H7 (cell line): ENCODE measurements around the gene SEC14L1. TPM values are rescaled to one million over a fixed set of nuclear protein-coding genes. Genes with fewer than 3 reads are reported as not detected.
A peak's percentile ranks its signal among the peaks of the same experiment; 100 is the strongest.

Experiments
- DNase-seq: peaks from one replicate; pipeline ENCODE4 v3.0.0; 2012
- H3K27me3 ChIP-seq: 2 replicates; pipeline ENCODE4 v1.6.0; 2011; ENCODE audit warnings: mild to moderate bottlenecking, low read length; ENCODE audit not compliant: control insufficient read depth, insufficient read depth
- H3K36me3 ChIP-seq: replicated peaks from 2 replicates; pipeline ENCODE4 v1.5.1; 2011; ENCODE audit warnings: low read length; ENCODE audit not compliant: control insufficient read depth, insufficient read depth
- H3K4me3 ChIP-seq: 2 replicates; pipeline ENCODE4 v1.5.1; 2011; ENCODE audit warnings: low read depth, mild to moderate bottlenecking, control low read depth, low read length, moderate library complexity; ENCODE audit not compliant: insufficient read depth
- total RNA-seq: library from RNA; depleted of rRNA; stranded (reverse); fragments of >200 nt; shearing (Covaris generic); gene quantifications from 2 replicates; pipeline ENCODE4 v1.2.3, GENCODE V29; 2014

The SEC14L1 gene
- total RNA-seq, 1 experiment from 2014 or later, result 45.9 TPM

DNA sequence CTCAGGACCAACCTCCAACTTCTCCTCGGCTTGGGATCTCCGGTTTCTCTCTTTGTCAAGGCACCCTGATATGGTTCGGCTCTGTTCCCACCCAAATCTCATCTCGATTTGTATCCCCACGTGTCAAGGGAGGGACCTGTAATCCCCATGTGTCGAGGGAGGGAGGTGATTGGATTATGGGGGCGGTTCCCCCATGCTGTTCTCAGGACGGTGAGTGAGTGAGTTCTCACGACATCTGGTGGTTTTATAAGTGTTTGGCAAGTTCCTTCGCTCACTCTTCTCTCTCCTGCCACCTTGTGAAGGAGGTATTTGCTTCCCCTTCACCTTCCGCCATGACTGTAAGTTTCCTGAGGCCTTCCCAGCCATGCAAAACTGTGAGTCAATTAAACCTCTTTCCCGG is 117.9 kb downstream of the SEC14L1 start:
- DNase-seq, result no peak
- H3K4me3 ChIP-seq, result no peak overlapping the region

GRCh38 chr17:77264617-77265230 is 124.0 kb downstream of the SEC14L1 start:
- Histone ChIP-seq H3K4me3 (no peak overlapping the region), H3K36me3 (no peaks in the 10 kb centered on the region), H3K27me3 (no peaks in the 10 kb centered on the region)
- DNase-seq, result peak; percentile 70

More for the DNA sequence above, 117.9 kb downstream of the SEC14L1 start:
- no peaks in the 10 kb centered on the region for H3K27me3 ChIP-seq
- no peaks in the 10 kb centered on the region for H3K36me3 ChIP-seq

DNA sequence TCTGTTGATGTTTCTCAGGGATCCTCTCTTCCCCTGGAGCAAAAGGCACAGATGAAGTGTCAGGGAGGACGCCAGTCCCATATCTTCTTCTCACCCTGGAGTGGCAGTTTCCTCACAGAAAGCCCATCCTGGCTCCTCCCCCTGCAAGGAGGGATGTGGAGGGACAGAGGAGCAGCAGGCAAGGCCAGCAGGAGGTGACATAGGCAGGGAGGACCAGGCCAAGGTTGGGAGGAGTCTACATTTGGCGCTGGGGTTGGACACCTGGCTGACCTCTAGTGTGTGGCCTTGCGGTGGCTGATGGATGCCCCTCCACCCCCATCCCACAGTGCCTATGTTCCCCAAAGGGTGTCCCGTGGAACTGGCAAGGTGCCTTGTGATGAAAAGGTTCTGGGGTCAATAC is 125.4 kb downstream of the SEC14L1 start:
- peak; percentile 57 for DNase-seq
- H3K27me3 ChIP-seq, result no peaks in the 10 kb centered on the region
- no peaks in the 10 kb centered on the region for H3K36me3 ChIP-seq
- no peak overlapping the region for H3K4me3 ChIP-seq
